Measurements from ENCODE around the gene SBK2. TPM values are rescaled to one million over a fixed set of nuclear protein-coding genes. Genes with fewer than 3 reads are reported as not detected.
A peak's percentile ranks its signal among the peaks of the same experiment; 100 is the strongest.

SBK2 gene
- total and polyA plus RNA-seq, 2 donors (not counting 1 experiment from before 2014, with no cell fraction given) = not detected

- Histone ChIP-seq H3K79me2 (ENCODE audit: control insufficient read depth, insufficient read depth, low read length) (peaks cover 8% of the 10 kb centered on the region), H3K36me3 (ENCODE audit: control insufficient read depth, insufficient read depth, low read length) (peaks cover 7% of the 10 kb centered on the region), H3K4me2 (ENCODE audit: extremely low read depth, insufficient read depth, low read length) (peak overlapping the region; percentile 74), H3K4me3 (replicated peaks in 1 of 4; ENCODE audit: control extremely low read depth in 1 of 4, insufficient read depth in 1 of 4, low read depth in 3 of 4, low read length in 4 of 4) (peak overlapping the region; percentile 5 to 55 (median 28)), H3K9me3 (ENCODE audit: control insufficient read depth, insufficient read depth, low read depth, low read length) (no peaks in the 10 kb centered on the region), H3K27me3 (ENCODE audit: control insufficient read depth, insufficient read depth, low read length) (no peaks in the 10 kb centered on the region), H2AFZ (ENCODE audit: low read length) (no peak overlapping the region), H3K27ac (ENCODE audit: insufficient read depth, low read length) (peak overlapping the region; percentile 81), H3K9ac (ENCODE audit: insufficient read depth, low read length) (peak overlapping the region; percentile 68), H4K20me1 (ENCODE audit: control insufficient read depth, extremely low read depth, insufficient read depth, low read length) (no peaks in the 10 kb centered on the region), H3K4me1 (ENCODE audit: control insufficient read depth, extremely low read depth, insufficient read depth, low read length) (peaks cover 24% of the 10 kb centered on the region)
- peak; percentile 36 to 51 for DNase-seq (ENCODE audit: low read depth in 2 of 2)
- TF ChIP-seq, protein P1, sequence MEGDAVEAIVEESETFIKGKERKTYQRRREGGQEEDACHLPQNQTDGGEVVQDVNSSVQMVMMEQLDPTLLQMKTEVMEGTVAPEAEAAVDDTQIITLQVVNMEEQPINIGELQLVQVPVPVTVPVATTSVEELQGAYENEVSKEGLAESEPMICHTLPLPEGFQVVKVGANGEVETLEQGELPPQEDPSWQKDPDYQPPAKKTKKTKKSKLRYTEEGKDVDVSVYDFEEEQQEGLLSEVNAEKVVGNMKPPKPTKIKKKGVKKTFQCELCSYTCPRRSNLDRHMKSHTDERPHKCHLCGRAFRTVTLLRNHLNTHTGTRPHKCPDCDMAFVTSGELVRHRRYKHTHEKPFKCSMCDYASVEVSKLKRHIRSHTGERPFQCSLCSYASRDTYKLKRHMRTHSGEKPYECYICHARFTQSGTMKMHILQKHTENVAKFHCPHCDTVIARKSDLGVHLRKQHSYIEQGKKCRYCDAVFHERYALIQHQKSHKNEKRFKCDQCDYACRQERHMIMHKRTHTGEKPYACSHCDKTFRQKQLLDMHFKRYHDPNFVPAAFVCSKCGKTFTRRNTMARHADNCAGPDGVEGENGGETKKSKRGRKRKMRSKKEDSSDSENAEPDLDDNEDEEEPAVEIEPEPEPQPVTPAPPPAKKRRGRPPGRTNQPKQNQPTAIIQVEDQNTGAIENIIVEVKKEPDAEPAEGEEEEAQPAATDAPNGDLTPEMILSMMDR (conservative IDR thresholded peaks at IDR 0.05 in 1 of 2, IDR thresholded peaks at IDR 0.05 in 1 of 2; ENCODE audit: low read depth in 1 of 2, low read length in 2 of 2) = no peak
- no peak for TF ChIP-seq EZH2 (IDR thresholded peaks at IDR 0.05; ENCODE audit: low read length, missing control alignments)
These were observed 42.7 kb downstream of the SBK2 start for GRCh38 chr19:55494172-55494761.

DNA sequence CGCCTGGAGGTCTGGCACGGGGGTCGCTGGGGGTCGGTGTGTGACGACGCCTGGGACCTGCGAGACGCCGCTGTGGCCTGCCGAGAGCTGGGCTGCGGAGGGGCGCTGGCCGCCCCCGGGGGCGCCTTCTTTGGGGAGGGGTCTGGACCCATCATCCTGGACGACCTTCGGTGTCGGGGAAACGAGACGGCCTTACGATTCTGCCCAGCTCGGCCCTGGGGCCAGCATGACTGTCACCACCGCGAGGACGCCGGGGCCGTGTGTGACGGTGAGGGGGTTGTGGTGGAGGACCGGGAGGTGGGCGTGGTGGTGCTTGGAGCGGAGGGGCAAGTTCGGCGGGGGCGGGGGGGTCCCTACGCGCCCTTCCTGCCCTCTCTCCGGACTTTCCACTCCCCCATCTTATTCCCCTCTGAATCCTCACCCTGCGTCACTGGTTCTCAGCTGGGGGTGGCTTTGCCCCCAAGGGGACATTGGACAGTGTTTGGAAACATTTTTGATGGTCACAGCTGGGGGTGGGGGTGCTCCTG lies 43.2 kb downstream of the SBK2 start:
- Histone ChIP-seq H3K9ac (ENCODE audit: insufficient read depth, low read length) (peak overlapping the region; percentile 78), H3K27me3 (ENCODE audit: control insufficient read depth, insufficient read depth, low read length) (no peaks in the 10 kb centered on the region), H3K27ac (ENCODE audit: insufficient read depth, low read length) (peak overlapping the region; percentile 81), H3K36me3 (ENCODE audit: control insufficient read depth, insufficient read depth, low read length) (peaks cover 7% of the 10 kb centered on the region), H3K79me2 (ENCODE audit: control insufficient read depth, insufficient read depth, low read length) (peaks cover 8% of the 10 kb centered on the region), H4K20me1 (ENCODE audit: control insufficient read depth, extremely low read depth, insufficient read depth, low read length) (no peaks in the 10 kb centered on the region), H3K9me3 (ENCODE audit: control insufficient read depth, insufficient read depth, low read depth, low read length) (no peaks in the 10 kb centered on the region), H3K4me2 (ENCODE audit: extremely low read depth, insufficient read depth, low read length) (peak overlapping the region; percentile 74), H2AFZ (ENCODE audit: low read length) (no peak overlapping the region), H3K4me3 (replicated peaks in 1 of 4; ENCODE audit: control extremely low read depth in 1 of 4, insufficient read depth in 1 of 4, low read depth in 3 of 4, low read length in 4 of 4) (peak overlapping the region in 2 of 4 experiments; percentile 3 to 55), H3K4me1 (ENCODE audit: control insufficient read depth, extremely low read depth, insufficient read depth, low read length) (peaks cover 27% of the 10 kb centered on the region)
- DNase-seq (ENCODE audit: low read depth in 2 of 2) = no peak
- no peak for TF ChIP-seq EZH2 (IDR thresholded peaks at IDR 0.05; ENCODE audit: low read length, missing control alignments)
- TF ChIP-seq, protein P1 (conservative IDR thresholded peaks at IDR 0.05 in 1 of 2, IDR thresholded peaks at IDR 0.05 in 1 of 2; ENCODE audit: low read depth in 1 of 2, low read length in 2 of 2) = no peak

GRCh38 chr19:55493052-55493644 lies 43.8 kb downstream of the SBK2 start:
- Histone ChIP-seq H3K9me3 (ENCODE audit: control insufficient read depth, insufficient read depth, low read depth, low read length) (no peaks in the 10 kb centered on the region), H3K4me3 (replicated peaks in 1 of 4; ENCODE audit: control extremely low read depth in 1 of 4, insufficient read depth in 1 of 4, low read depth in 3 of 4, low read length in 4 of 4) (peak overlapping the region in 1 of 4 experiments; percentile 40), H3K27ac (ENCODE audit: insufficient read depth, low read length) (peak overlapping the region; percentile 81), H3K9ac (ENCODE audit: insufficient read depth, low read length) (peak overlapping the region; percentile 78), H3K4me2 (ENCODE audit: extremely low read depth, insufficient read depth, low read length) (peak overlapping the region; percentile 65), H4K20me1 (ENCODE audit: control insufficient read depth, extremely low read depth, insufficient read depth, low read length) (no peaks in the 10 kb centered on the region), H2AFZ (ENCODE audit: low read length) (no peak overlapping the region), H3K79me2 (ENCODE audit: control insufficient read depth, insufficient read depth, low read length) (peaks cover 8% of the 10 kb centered on the region), H3K27me3 (ENCODE audit: control insufficient read depth, insufficient read depth, low read length) (no peaks in the 10 kb centered on the region), H3K36me3 (ENCODE audit: control insufficient read depth, insufficient read depth, low read length) (peaks cover 7% of the 10 kb centered on the region), H3K4me1 (ENCODE audit: control insufficient read depth, extremely low read depth, insufficient read depth, low read length) (peaks cover 27% of the 10 kb centered on the region)
- peak in 1 of 2 donors; percentile 48 for DNase-seq (ENCODE audit: low read depth in 2 of 2)
- TF ChIP-seq, protein P1 (conservative IDR thresholded peaks at IDR 0.05 in 1 of 2, IDR thresholded peaks at IDR 0.05 in 1 of 2; ENCODE audit: low read depth in 1 of 2, low read length in 2 of 2) = no peak
- no peak for TF ChIP-seq EZH2 (IDR thresholded peaks at IDR 0.05; ENCODE audit: low read length, missing control alignments)
